Liver (tissue), 9 donors: Measurements from ENCODE around the gene MARCHF6. TPM values are rescaled to one million over a fixed set of nuclear protein-coding genes. Genes with fewer than 3 reads are reported as not detected.

ENCODE experiments used
- DNase-seq: peaks from one replicate; pipeline ENCODE4 v3.0.0-alpha.2; 2017; ENCODE audit warnings: low spot score
- H3K27ac ChIP-seq, 2 donors: one replicate each; pipeline ENCODE4 v1.7.0; 2013; ENCODE audit warnings: inconsistent platforms in 2 of 2, low read length in 2 of 2, control low read depth in 1 of 2, low read depth in 1 of 2, mild to moderate bottlenecking in 1 of 2
- H3K27me3 ChIP-seq, 4 donors: one replicate each; pipeline versions ENCODE4 v1.6.1 to v1.7.0; 2013; ENCODE audit warnings: low read length in 3 of 4, inconsistent platforms in 1 of 4, mild to moderate bottlenecking in 1 of 4, moderate library complexity in 1 of 4; ENCODE audit not compliant: control insufficient read depth in 4 of 4, insufficient read depth in 4 of 4
- H3K36me3 ChIP-seq, 4 donors: one replicate each; pipeline versions ENCODE4 v1.6.1 to v1.7.0; 2013; ENCODE audit warnings: low read length in 3 of 4, mild to moderate bottlenecking in 3 of 4, low read depth in 1 of 4, moderate library complexity in 1 of 4; ENCODE audit not compliant: control insufficient read depth in 4 of 4, insufficient read depth in 3 of 4
- H3K4me1 ChIP-seq, 4 donors: one replicate each; pipeline versions ENCODE4 v1.6.1 to v1.7.0; 2013; ENCODE audit warnings: low read length in 3 of 4, mild to moderate bottlenecking in 3 of 4, moderate library complexity in 1 of 4; ENCODE audit not compliant: control insufficient read depth in 4 of 4, insufficient read depth in 4 of 4
- H3K4me3 ChIP-seq, 3 donors: one replicate each; pipeline versions ENCODE4 v1.6.1 to v1.7.0; 2013; ENCODE audit warnings: low read length in 3 of 3, control low read depth in 1 of 3, low read depth in 1 of 3, mild to moderate bottlenecking in 1 of 3
- H3K9ac ChIP-seq, 2 donors: one replicate each; pipeline ENCODE4 v1.7.0; 2013; ENCODE audit warnings: low read length in 2 of 2, mild to moderate bottlenecking in 2 of 2, moderate library complexity in 2 of 2, control low read depth in 1 of 2, low read depth in 1 of 2
- H3K9me3 ChIP-seq, 4 donors: one replicate each; pipeline versions ENCODE4 v1.6.1 to v1.7.0; 2013; ENCODE audit warnings: low read length in 3 of 4; ENCODE audit not compliant: control insufficient read depth in 4 of 4
- ATF3 ChIP-seq: IDR thresholded peaks from 2 replicates; pipeline ENCODE4 v1.6.1; 2016; ENCODE audit warnings: antibody characterized with exemption
- EGR1 ChIP-seq, 2 donors: IDR thresholded peaks; 2 replicates each; pipeline ENCODE4 v1.6.1; 2016 to 2018; ENCODE audit warnings: antibody characterized with exemption in 2 of 2, low read depth in 2 of 2
- FOXA1 ChIP-seq: IDR thresholded peaks from 2 replicates; pipeline ENCODE4 v1.6.1; 2016; ENCODE audit warnings: antibody characterized with exemption
- FOXA2 ChIP-seq: IDR thresholded peaks from 2 replicates; pipeline ENCODE4 v1.6.1; 2016; ENCODE audit warnings: antibody characterized with exemption
- GABPA ChIP-seq, 2 donors: IDR thresholded peaks in 1 of 2; conservative IDR thresholded peaks in 1 of 2; 2 replicates each; pipeline ENCODE4 v1.6.1; 2016; ENCODE audit warnings: antibody characterized with exemption in 2 of 2, mild to moderate bottlenecking in 1 of 2, moderate library complexity in 1 of 2
- HNF4A ChIP-seq, 2 donors: conservative IDR thresholded peaks; 2 replicates each; pipeline ENCODE4 v1.6.1; 2016; ENCODE audit warnings: antibody characterized with exemption in 2 of 2, mild to moderate bottlenecking in 2 of 2
- HNF4G ChIP-seq: IDR thresholded peaks from 2 replicates; pipeline ENCODE4 v1.6.1; 2016; ENCODE audit warnings: antibody characterized with exemption
- JUND ChIP-seq, 2 donors: IDR thresholded peaks; 2 replicates each; pipeline ENCODE4 v1.6.1; 2016; ENCODE audit warnings: antibody characterized with exemption in 2 of 2
- MAX ChIP-seq: IDR thresholded peaks from 2 replicates; pipeline ENCODE4 v1.6.1; 2016; ENCODE audit warnings: antibody characterized with exemption
- NR2F2 ChIP-seq: IDR thresholded peaks from 2 replicates; pipeline ENCODE4 v1.6.1; 2016; ENCODE audit warnings: antibody characterized with exemption
- RAD21 ChIP-seq, 2 donors: IDR thresholded peaks; 2 replicates each; pipeline ENCODE4 v1.6.1; 2016; ENCODE audit warnings: antibody characterized with exemption in 2 of 2, mild to moderate bottlenecking in 2 of 2
- RXRA ChIP-seq, 2 donors: IDR thresholded peaks; 2 replicates each; pipeline ENCODE4 v1.6.1; 2017 to 2018; ENCODE audit warnings: antibody characterized with exemption in 2 of 2, mild to moderate bottlenecking in 1 of 2
- SP1 ChIP-seq: IDR thresholded peaks from 2 replicates; pipeline ENCODE4 v1.6.1; 2018; ENCODE audit warnings: antibody characterized with exemption, mild to moderate bottlenecking
- TAF1 ChIP-seq: conservative IDR thresholded peaks from 2 replicates; pipeline ENCODE4 v1.6.1; 2016; ENCODE audit warnings: antibody characterized with exemption, mild to moderate bottlenecking
- YY1 ChIP-seq: IDR thresholded peaks from 2 replicates; pipeline ENCODE4 v1.6.1; 2016; ENCODE audit warnings: antibody characterized with exemption, mild to moderate bottlenecking
- WGBS: extraction: QIAGEN DNeasy Blood & Tissue Kit; methylation state at CpG from one replicate; pipeline ENCODE4 v1.1.7; 2013; 5-methylcytosine and 5-hydroxymethylcytosine counted together
- polyA plus RNA-seq, 2 donors: library from polyadenylated mRNA; stranded (reverse) in 1 of 2; unstranded in 1 of 2; fragments of 200-250 nt in 1 of 2; fragments of >200 nt in 1 of 2; fragmentation: Nextera tagmentation in 1 of 2; extraction: Ambion mirVana in 1 of 2; gene quantifications; one replicate each; pipeline versions ENCODE4 v1.2.1 to v1.2.3, GENCODE V29; 2013 to 2015
- total RNA-seq, 2 donors: library from RNA; depleted of rRNA; stranded (reverse); fragments of >200 nt; gene quantifications; one replicate each; pipeline ENCODE4 v1.2.3, GENCODE V29; 2014
- TF ChIP-seq, protein P1 (sequence below): fragments of 150-350 bp; IDR thresholded peaks from 2 replicates; pipeline ENCODE4 v1.5.1; 2017; ENCODE audit warnings: improper control_type of control experiment, low read depth, low read length; ENCODE audit not compliant: missing input control
- TF ChIP-seq, protein P2 (sequence below): IDR thresholded peaks from 2 replicates; pipeline ENCODE4 v1.6.1; 2016; ENCODE audit warnings: antibody characterized with exemption, mild to moderate bottlenecking
- TF ChIP-seq, protein P3 (sequence below): IDR thresholded peaks from 2 replicates; pipeline ENCODE4 v1.6.1; 2016; ENCODE audit warnings: antibody characterized with exemption
- donor health status: healthy.
- donor health status: healthy.
- donor health status: healthy.
- donor health status: healthy.
- donor health status: healthy.

Gene MARCHF6
- total and polyA plus RNA-seq, 4 donors: 20.6 to 77.7 (median 62.4) TPM

- no peak overlapping the region for H3K27ac ChIP-seq
- H3K4me1 ChIP-seq: peaks cover 0 to 6% (median 3%) of the 10 kb centered on the region in 4 donors
- H3K27me3 ChIP-seq: no peaks in the 10 kb centered on the region
- H3K4me3 ChIP-seq: no peak overlapping the region
- TF ChIP-seq MAX: no peak
- TF ChIP-seq RXRA (IDR thresholded peaks at IDR 0.05): no peak
- no peak for TF ChIP-seq NR2F2
- no peak for TF ChIP-seq FOXA2
- TF ChIP-seq JUND (IDR thresholded peaks at IDR 0.05): no peak
- no peak for TF ChIP-seq HNF4A (conservative IDR thresholded peaks at IDR 0.05)
- TF ChIP-seq GABPA (IDR thresholded peaks at IDR 0.05 in 1 of 2, conservative IDR thresholded peaks at IDR 0.05 in 1 of 2): no peak
- no peak for TF ChIP-seq ATF3
- TF ChIP-seq, protein P1, sequence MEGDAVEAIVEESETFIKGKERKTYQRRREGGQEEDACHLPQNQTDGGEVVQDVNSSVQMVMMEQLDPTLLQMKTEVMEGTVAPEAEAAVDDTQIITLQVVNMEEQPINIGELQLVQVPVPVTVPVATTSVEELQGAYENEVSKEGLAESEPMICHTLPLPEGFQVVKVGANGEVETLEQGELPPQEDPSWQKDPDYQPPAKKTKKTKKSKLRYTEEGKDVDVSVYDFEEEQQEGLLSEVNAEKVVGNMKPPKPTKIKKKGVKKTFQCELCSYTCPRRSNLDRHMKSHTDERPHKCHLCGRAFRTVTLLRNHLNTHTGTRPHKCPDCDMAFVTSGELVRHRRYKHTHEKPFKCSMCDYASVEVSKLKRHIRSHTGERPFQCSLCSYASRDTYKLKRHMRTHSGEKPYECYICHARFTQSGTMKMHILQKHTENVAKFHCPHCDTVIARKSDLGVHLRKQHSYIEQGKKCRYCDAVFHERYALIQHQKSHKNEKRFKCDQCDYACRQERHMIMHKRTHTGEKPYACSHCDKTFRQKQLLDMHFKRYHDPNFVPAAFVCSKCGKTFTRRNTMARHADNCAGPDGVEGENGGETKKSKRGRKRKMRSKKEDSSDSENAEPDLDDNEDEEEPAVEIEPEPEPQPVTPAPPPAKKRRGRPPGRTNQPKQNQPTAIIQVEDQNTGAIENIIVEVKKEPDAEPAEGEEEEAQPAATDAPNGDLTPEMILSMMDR: no peak
- no peak for TF ChIP-seq YY1
- no peak for TF ChIP-seq SP1
- TF ChIP-seq, protein P2, sequence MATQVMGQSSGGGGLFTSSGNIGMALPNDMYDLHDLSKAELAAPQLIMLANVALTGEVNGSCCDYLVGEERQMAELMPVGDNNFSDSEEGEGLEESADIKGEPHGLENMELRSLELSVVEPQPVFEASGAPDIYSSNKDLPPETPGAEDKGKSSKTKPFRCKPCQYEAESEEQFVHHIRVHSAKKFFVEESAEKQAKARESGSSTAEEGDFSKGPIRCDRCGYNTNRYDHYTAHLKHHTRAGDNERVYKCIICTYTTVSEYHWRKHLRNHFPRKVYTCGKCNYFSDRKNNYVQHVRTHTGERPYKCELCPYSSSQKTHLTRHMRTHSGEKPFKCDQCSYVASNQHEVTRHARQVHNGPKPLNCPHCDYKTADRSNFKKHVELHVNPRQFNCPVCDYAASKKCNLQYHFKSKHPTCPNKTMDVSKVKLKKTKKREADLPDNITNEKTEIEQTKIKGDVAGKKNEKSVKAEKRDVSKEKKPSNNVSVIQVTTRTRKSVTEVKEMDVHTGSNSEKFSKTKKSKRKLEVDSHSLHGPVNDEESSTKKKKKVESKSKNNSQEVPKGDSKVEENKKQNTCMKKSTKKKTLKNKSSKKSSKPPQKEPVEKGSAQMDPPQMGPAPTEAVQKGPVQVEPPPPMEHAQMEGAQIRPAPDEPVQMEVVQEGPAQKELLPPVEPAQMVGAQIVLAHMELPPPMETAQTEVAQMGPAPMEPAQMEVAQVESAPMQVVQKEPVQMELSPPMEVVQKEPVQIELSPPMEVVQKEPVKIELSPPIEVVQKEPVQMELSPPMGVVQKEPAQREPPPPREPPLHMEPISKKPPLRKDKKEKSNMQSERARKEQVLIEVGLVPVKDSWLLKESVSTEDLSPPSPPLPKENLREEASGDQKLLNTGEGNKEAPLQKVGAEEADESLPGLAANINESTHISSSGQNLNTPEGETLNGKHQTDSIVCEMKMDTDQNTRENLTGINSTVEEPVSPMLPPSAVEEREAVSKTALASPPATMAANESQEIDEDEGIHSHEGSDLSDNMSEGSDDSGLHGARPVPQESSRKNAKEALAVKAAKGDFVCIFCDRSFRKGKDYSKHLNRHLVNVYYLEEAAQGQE: no peak
- no peak for TF ChIP-seq FOXA1
- TF ChIP-seq EGR1 (IDR thresholded peaks at IDR 0.05; ENCODE audit: low read depth in 2 of 2): no peak
- TF ChIP-seq, protein P3, sequence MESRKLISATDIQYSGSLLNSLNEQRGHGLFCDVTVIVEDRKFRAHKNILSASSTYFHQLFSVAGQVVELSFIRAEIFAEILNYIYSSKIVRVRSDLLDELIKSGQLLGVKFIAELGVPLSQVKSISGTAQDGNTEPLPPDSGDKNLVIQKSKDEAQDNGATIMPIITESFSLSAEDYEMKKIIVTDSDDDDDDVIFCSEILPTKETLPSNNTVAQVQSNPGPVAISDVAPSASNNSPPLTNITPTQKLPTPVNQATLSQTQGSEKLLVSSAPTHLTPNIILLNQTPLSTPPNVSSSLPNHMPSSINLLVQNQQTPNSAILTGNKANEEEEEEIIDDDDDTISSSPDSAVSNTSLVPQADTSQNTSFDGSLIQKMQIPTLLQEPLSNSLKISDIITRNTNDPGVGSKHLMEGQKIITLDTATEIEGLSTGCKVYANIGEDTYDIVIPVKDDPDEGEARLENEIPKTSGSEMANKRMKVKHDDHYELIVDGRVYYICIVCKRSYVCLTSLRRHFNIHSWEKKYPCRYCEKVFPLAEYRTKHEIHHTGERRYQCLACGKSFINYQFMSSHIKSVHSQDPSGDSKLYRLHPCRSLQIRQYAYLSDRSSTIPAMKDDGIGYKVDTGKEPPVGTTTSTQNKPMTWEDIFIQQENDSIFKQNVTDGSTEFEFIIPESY: no peak
- TF ChIP-seq TAF1: no peak
- TF ChIP-seq HNF4G: no peak
- no peak for TF ChIP-seq RAD21 (IDR thresholded peaks at IDR 0.05)
- 65% methylated on average over 3 of the region's 3 CpGs for WGBS
- H3K9me3 ChIP-seq: no peaks in the 10 kb centered on the region
- H3K36me3 ChIP-seq: no peaks in the 10 kb centered on the region
- DNase-seq: no peak
- no peak overlapping the region for H3K9ac ChIP-seq
These were observed 32.7 kb upstream of the MARCHF6 start for GRCh38 chr5:10320793-10321192.
